GM18870 (cell line): ENCODE data around the gene ZNF155.
"Not testable (repeated sequence)": the region's sequence is repeated elsewhere in the genome, so short reads cannot be mapped to it uniquely, and the experiment has no call there.

Experiments used
- ATAC-seq: cut with Tn5 transposase; IDR thresholded peaks from one replicate; pipeline ENCODE4 v1.9.1; 2021; ENCODE audit warnings: moderate library complexity; ENCODE audit not compliant: unreplicated experiment

Gene ZNF155

GRCh38 chr19:43983912-43984686 lies at the start of gene ZNF155:
TSS of gene ZNF155 (plus strand) at chr19:43984188. CDS start at chr19:43988544, 4,356 bp downstream.
- ATAC-seq, result no peak

GRCh38 chr19:43934985-43935708 lies 48.8 kb upstream of the ZNF155 start, which contains the start of gene ZNF45:
TSS of gene ZNF45 (minus strand) at chr19:43935282. CDS start at chr19:43922185, 13,097 bp downstream.
- ATAC-seq, result peak; percentile 65

- no peak for ATAC-seq
Measured at GRCh38 chr19:43936188-43936587, 47.8 kb upstream of the ZNF155 start.

GRCh38 chr19:43939557-43940260 lies 44.3 kb upstream of the ZNF155 start:
- no peak for ATAC-seq

- ATAC-seq, result no peak
Measured at GRCh38 chr19:43940719-43941118, 43.3 kb upstream of the ZNF155 start.

- ATAC-seq, result no peak
Measured at GRCh38 chr19:43941209-43941608, 42.8 kb upstream of the ZNF155 start.

GRCh38 chr19:43947412-43947811 lies 36.6 kb upstream of the ZNF155 start:
- not testable (repeated sequence) for ATAC-seq

- ATAC-seq, result not testable (repeated sequence)
Measured at GRCh38 chr19:43949803-43950202, 34.2 kb upstream of the ZNF155 start.

- peak; percentile 84 for ATAC-seq
Measured at GRCh38 chr19:43950834-43951645, 32.9 kb upstream of the ZNF155 start, which contains the start of gene ZNF221. TSS of gene ZNF221 (plus strand) at chr19:43951228. CDS start at chr19:43962727, 11,499 bp downstream.

GRCh38 chr19:43956827-43957226 lies 27.2 kb upstream of the ZNF155 start:
- ATAC-seq, result no peak

- ATAC-seq, result no peak
Measured at GRCh38 chr19:43957891-43958290, 26.1 kb upstream of the ZNF155 start.

- ATAC-seq, result no peak
Measured at GRCh38 chr19:43960411-43960810, 23.6 kb upstream of the ZNF155 start.

- ATAC-seq, result no peak
Measured at GRCh38 chr19:43966079-43966694, 17.8 kb upstream of the ZNF155 start.

GRCh38 chr19:43976732-43977131 lies 7.3 kb upstream of the ZNF155 start:
- no peak for ATAC-seq

GRCh38 chr19:43983544-43983911 lies 460 bp upstream of the ZNF155 start:
- no peak for ATAC-seq

- ATAC-seq, result no peak
Measured at GRCh38 chr19:43984687-43985000, 656 bp downstream of the ZNF155 start.

GRCh38 chr19:43997631-43998290 lies 13.8 kb downstream of the ZNF155 start:
- ATAC-seq, result no peak

- no peak for ATAC-seq
Measured at GRCh38 chr19:44002212-44002565, 18.2 kb downstream of the ZNF155 start.

- peak; percentile 81 for ATAC-seq
Measured at GRCh38 chr19:44002566-44003460, 18.8 kb downstream of the ZNF155 start, which contains the start of gene ZNF230. TSS of gene ZNF230 (plus strand) at chr19:44002957. CDS start at chr19:44007079, 4,122 bp downstream.
